Choroid plexus epithelial cell (primary cell): Measurements from ENCODE around the gene ACTR2.

Experiments used
- DNase-seq: peaks from one replicate; pipeline ENCODE4 v3.0.0-alpha.2; 2010; ENCODE audit warnings: low read depth
- H3K4me3 ChIP-seq: 2 replicates; pipeline ENCODE4 v1.5.1; 2011; ENCODE audit warnings: low read depth, mild to moderate bottlenecking, control low read depth, low read length, moderate library complexity
- TF ChIP-seq, protein P1 (sequence below): conservative IDR thresholded peaks from 2 replicates; pipeline ENCODE4 v1.5.1; 2011; ENCODE audit warnings: low read depth, mild to moderate bottlenecking, control low read depth, inconsistent platforms, low read length, moderate library complexity

ACTR2 gene

DNA sequence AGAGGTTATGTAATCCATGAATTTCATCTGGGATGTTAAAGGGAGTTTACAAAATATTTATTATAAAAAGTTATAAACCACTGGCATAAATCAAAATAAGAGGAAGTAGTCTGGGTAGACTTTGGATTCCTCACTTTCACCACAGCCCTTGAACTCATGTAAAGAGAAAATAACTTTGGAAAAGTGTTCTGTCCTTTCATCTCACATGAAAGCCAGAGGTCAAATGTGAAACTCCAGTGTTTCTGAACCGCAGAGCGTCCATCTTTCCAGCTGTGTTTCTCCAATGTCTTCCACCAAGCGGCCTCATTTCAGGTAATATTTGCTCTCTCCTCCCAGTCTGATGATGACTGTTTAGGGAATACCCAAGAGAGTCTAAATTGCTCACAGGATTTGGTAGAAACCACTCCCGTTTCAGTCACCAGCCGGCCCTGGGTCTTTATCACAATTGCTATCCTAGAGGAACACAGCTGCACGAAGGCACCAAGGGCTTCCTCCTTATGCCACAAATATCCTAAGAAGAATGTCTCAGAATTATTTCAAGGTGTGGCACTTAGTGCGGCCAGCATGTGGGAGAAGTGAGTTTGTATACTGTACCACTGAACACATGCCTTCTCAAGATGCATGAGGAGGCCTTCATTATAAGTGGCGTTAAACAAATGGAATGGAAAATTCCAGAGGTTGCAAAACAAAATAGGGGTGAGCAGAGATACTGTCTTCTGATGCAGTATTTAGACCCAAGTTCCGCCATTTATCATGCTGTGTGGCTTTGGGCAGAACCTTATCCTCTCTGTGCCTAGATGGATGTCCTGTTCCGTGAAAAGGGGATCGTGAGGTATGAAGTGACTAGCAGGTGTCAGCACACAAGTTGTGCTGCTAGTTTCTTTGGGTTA is 63.8 kb downstream of the ACTR2 start:
- TF ChIP-seq, protein P1, sequence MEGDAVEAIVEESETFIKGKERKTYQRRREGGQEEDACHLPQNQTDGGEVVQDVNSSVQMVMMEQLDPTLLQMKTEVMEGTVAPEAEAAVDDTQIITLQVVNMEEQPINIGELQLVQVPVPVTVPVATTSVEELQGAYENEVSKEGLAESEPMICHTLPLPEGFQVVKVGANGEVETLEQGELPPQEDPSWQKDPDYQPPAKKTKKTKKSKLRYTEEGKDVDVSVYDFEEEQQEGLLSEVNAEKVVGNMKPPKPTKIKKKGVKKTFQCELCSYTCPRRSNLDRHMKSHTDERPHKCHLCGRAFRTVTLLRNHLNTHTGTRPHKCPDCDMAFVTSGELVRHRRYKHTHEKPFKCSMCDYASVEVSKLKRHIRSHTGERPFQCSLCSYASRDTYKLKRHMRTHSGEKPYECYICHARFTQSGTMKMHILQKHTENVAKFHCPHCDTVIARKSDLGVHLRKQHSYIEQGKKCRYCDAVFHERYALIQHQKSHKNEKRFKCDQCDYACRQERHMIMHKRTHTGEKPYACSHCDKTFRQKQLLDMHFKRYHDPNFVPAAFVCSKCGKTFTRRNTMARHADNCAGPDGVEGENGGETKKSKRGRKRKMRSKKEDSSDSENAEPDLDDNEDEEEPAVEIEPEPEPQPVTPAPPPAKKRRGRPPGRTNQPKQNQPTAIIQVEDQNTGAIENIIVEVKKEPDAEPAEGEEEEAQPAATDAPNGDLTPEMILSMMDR, result no peak
- DNase-seq, result no peak
- H3K4me3 ChIP-seq, result no peak overlapping the region

GRCh38 chr2:65292106-65292400 is 64.4 kb downstream of the ACTR2 start:
- no peak overlapping the region for H3K4me3 ChIP-seq
- DNase-seq, result no peak
- TF ChIP-seq, protein P1, result no peak

- TF ChIP-seq, protein P1, result no peak
- H3K4me3 ChIP-seq, result no peak overlapping the region
- no peak for DNase-seq
Measured at GRCh38 chr2:65292461-65293011, 64.9 kb downstream of the ACTR2 start.

- H3K4me3 ChIP-seq, result no peak overlapping the region
- DNase-seq, result no peak
- TF ChIP-seq, protein P1, result no peak
Measured at GRCh38 chr2:65293376-65293775, 65.7 kb downstream of the ACTR2 start.

DNA sequence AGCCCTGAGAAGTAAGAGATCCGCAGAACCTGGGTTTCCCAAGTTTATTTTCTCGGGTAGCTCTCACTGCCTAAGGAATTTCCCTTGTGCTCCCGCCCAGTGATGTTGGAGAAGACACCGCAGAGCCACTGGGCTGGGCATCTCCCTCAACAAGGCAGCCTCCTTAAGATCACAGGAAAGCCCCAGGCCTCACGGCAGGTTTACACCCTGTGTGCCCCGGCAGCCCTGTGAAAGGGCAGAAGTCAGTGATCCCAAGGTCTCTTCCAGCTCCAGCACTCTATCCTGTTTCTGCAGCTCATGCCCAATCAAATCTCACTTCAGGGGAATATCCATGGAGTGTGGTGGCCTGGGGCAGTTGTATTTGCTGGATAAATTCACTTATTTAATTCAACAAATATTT is 66.5 kb downstream of the ACTR2 start:
- no peak overlapping the region for H3K4me3 ChIP-seq
- DNase-seq, result no peak
- TF ChIP-seq, protein P1, result no peak

DNA sequence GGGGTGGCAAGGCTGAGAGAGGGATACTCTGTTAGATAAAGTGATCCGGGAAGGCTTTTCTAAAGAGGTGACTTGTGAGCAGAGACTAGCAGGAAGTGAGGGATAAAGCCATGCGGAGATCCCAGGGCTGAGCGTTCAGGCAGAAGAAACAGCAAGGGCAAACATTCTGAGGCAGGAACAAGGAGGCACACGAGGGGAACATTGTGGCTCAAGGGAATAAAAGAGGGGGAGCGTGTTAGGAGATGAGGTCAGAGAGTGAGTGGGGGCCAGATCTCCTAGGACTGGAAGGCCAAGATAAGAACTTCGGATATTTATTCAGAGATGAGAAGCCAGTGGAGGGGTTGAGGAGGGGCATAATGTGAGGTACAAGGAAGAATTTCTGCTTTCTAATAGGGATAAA is 67.1 kb downstream of the ACTR2 start:
- TF ChIP-seq, protein P1, result no peak
- no peak for DNase-seq
- no peak overlapping the region for H3K4me3 ChIP-seq

GRCh38 chr2:65296971-65297370 is 69.3 kb downstream of the ACTR2 start:
- no peak for DNase-seq
- no peak overlapping the region for H3K4me3 ChIP-seq
- TF ChIP-seq, protein P1, result no peak
